Mucosa of descending colon (tissue), 3 donors: ENCODE measurements around the gene ST3GAL3. TPM values are rescaled to one million over a fixed set of nuclear protein-coding genes. Genes with fewer than 3 reads are reported as not detected.

Source experiments
- ATAC-seq: fragments of 200-7000 bp; cut with Tn5 transposase; one replicate; pipeline ENCODE4 v1.9.1; 2020; ENCODE audit warnings: mild to moderate bottlenecking, moderate library complexity
- DNase-seq, 3 donors: peaks; one replicate each; pipeline ENCODE4 v3.0.0-alpha.2; 2020
- H3K36me3 ChIP-seq: fragments of 200-600 bp; one replicate; pipeline ENCODE4 v1.8.0; 2021; ENCODE audit warnings: low read depth, mild to moderate bottlenecking
- H3K4me1 ChIP-seq: fragments of 200-600 bp; one replicate; pipeline ENCODE4 v1.8.0; 2021; ENCODE audit warnings: low read depth, mild to moderate bottlenecking
- H3K4me3 ChIP-seq: fragments of 200-600 bp; one replicate; pipeline ENCODE4 v1.8.0; 2021; ENCODE audit warnings: mild to moderate bottlenecking
- H3K9me3 ChIP-seq: fragments of 200-600 bp; one replicate; pipeline ENCODE4 v1.8.0; 2021; ENCODE audit warnings: mild to moderate bottlenecking
- CTCF ChIP-seq: fragments of 200-600 bp; IDR thresholded peaks from one replicate; pipeline ENCODE4 v1.8.0; 2022; ENCODE audit warnings: antibody characterized with exemption, mild to moderate bottlenecking
- intact Hi-C, 2 donors: fragments of 100-400 bp; cut with DNase I in 1 of 2; cut with micrococcal nuclease in 1 of 2; formaldehyde crosslinking; loops; one replicate each; pipeline versions ENCODE4 v1.11.0 to v1.11.1; 2022; cut with DNase I, micrococcal nuclease
- total RNA-seq, 3 donors: library from RNA; stranded (reverse); fragmentation: NEBNext Ultra II Directional in 2 of 3; extraction: Animal tissue kit (Norgen Biotek cat#: 25700) in 2 of 3; gene quantifications; one replicate each; pipeline versions ENCODE4 v1.2.1 to v1.2.4, GENCODE V29; 2021 to 2023
- donor health status: DM: no; HTN: no; CAD: no; lungs with moderate emphysema.
- donor health status: DM: no; HTN: no; CAD: no.
- donor health status: DM: no; HTN: yes; CAD: no.

ST3GAL3 gene
- total RNA-seq, 3 donors from 2014 or later: 9.5 to 26.3 (median 18.2) TPM

- Histone ChIP-seq H3K4me3 (no peak overlapping the region), H3K4me1 (no peaks in the 10 kb centered on the region)
- no peak for ATAC-seq
Observed at GRCh38 chr1:43921022-43921421, 213.7 kb downstream of the ST3GAL3 start.

GRCh38 chr1:43924516-43924915 is 217.2 kb downstream of the ST3GAL3 start:
- ATAC-seq (no peak), DNase-seq (no peak)
- Histone ChIP-seq H3K36me3 (no peaks in the 10 kb centered on the region), H3K4me1 (no peaks in the 10 kb centered on the region), H3K4me3 (no peak overlapping the region), H3K9me3 (no peaks in the 10 kb centered on the region)
- intact Hi-C loops: no loop called here
- TF ChIP-seq CTCF: no peak

More at GRCh38 chr1:43921022-43921421, 213.7 kb downstream of the ST3GAL3 start:
- Histone ChIP-seq H3K36me3 (no peaks in the 10 kb centered on the region), H3K9me3 (no peaks in the 10 kb centered on the region)
- TF ChIP-seq CTCF: no peak
- intact Hi-C loops: no loop called here
- no peak for DNase-seq

GRCh38 chr1:43925846-43926245 is 218.5 kb downstream of the ST3GAL3 start:
- ATAC-seq: no peak
- no peak for TF ChIP-seq CTCF
- DNase-seq: no peak
- no peaks in the 10 kb centered on the region for H3K9me3 ChIP-seq
- intact Hi-C loops: no loop called here
- H3K4me3 ChIP-seq: no peak overlapping the region
- H3K36me3 ChIP-seq: no peaks in the 10 kb centered on the region
- no peaks in the 10 kb centered on the region for H3K4me1 ChIP-seq

- peak in 1 of 3 donors; percentile 43 for DNase-seq
- ATAC-seq: no peak
- intact Hi-C loops: no loop called here
- Histone ChIP-seq H3K4me1 (peaks cover 19% of the 10 kb centered on the region), H3K4me3 (no peak overlapping the region), H3K9me3 (no peaks in the 10 kb centered on the region), H3K36me3 (no peaks in the 10 kb centered on the region)
- TF ChIP-seq CTCF: peak; percentile 38
Observed at GRCh38 chr1:43930168-43930948, 223.0 kb downstream of the ST3GAL3 start.

DNA sequence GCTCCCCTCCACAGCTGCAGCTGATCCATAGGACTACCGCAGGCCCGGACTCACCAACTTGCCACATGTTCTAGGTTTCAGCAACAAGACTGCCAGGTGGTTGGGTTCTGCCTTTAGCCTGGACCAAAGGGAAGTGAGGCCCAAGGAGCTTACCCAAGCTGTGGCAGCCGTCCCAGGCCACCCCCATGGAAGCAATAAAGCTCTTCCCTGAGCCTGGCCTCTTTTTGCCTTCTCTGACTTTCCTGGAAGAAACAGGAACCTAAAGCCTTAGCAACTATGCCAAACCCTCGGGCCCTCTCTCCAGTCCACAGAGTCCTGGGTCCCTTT is 223.6 kb downstream of the ST3GAL3 start:
- ATAC-seq: no peak
- Histone ChIP-seq H3K4me3 (no peak overlapping the region), H3K9me3 (no peaks in the 10 kb centered on the region), H3K36me3 (no peaks in the 10 kb centered on the region), H3K4me1 (peaks cover 20% of the 10 kb centered on the region)
- no peak for DNase-seq
- no peak for TF ChIP-seq CTCF
- intact Hi-C loops: no loop called here
